Measurements from ENCODE around the gene DCXR.

The DCXR gene

GRCh38 chr17:82001571-82002056 lies 35.9 kb downstream of the DCXR start:
- Mint-ChIP-seq H3K9me3 (no peaks in the 10 kb centered on the region), H3K27ac (no peak overlapping the region), H3K4me1 (ENCODE audit: low read depth) (peaks cover 2% of the 10 kb centered on the region), H3K27me3 (no peaks in the 10 kb centered on the region), H3K36me3 (ENCODE audit: low read depth) (peaks cover 9% of the 10 kb centered on the region), H3K4me3 (no peak overlapping the region)
- no peak for DNase-seq

- no peaks in the 10 kb centered on the region for H3K9me3 Mint-ChIP-seq
- H3K27me3 Mint-ChIP-seq, result no peaks in the 10 kb centered on the region
- H3K4me1 Mint-ChIP-seq (ENCODE audit: low read depth), result peaks cover 2% of the 10 kb centered on the region
- DNase-seq, result no peak
- H3K4me3 Mint-ChIP-seq, result no peak overlapping the region
- no peak overlapping the region for H3K27ac Mint-ChIP-seq
- H3K36me3 Mint-ChIP-seq (ENCODE audit: low read depth), result peaks cover 12% of the 10 kb centered on the region
Measured at GRCh38 chr17:82000803-82001570, 36.5 kb downstream of the DCXR start.

GRCh38 chr17:81999976-82000802 lies 37.3 kb downstream of the DCXR start:
- H3K27me3 Mint-ChIP-seq, result no peaks in the 10 kb centered on the region
- DNase-seq, result no peak
- no peaks in the 10 kb centered on the region for H3K9me3 Mint-ChIP-seq
- H3K4me1 Mint-ChIP-seq (ENCODE audit: low read depth), result peaks cover 2% of the 10 kb centered on the region
- H3K27ac Mint-ChIP-seq, result no peak overlapping the region
- H3K4me3 Mint-ChIP-seq, result no peak overlapping the region
- H3K36me3 Mint-ChIP-seq (ENCODE audit: low read depth), result peaks cover 14% of the 10 kb centered on the region

GRCh38 chr17:81999587-81999975 lies 37.9 kb downstream of the DCXR start:
- H3K9me3 Mint-ChIP-seq, result no peaks in the 10 kb centered on the region
- peaks cover 17% of the 10 kb centered on the region for H3K36me3 Mint-ChIP-seq (ENCODE audit: low read depth)
- no peak for DNase-seq
- H3K27ac Mint-ChIP-seq, result no peak overlapping the region
- H3K4me3 Mint-ChIP-seq, result no peak overlapping the region
- H3K4me1 Mint-ChIP-seq (ENCODE audit: low read depth), result peaks cover 2% of the 10 kb centered on the region
- H3K27me3 Mint-ChIP-seq, result no peaks in the 10 kb centered on the region

GRCh38 chr17:81998691-81999438 lies 38.6 kb downstream of the DCXR start:
- Mint-ChIP-seq H3K27ac (no peak overlapping the region), H3K4me1 (ENCODE audit: low read depth) (peaks cover 2% of the 10 kb centered on the region), H3K4me3 (no peak overlapping the region), H3K9me3 (no peaks in the 10 kb centered on the region), H3K27me3 (no peaks in the 10 kb centered on the region), H3K36me3 (ENCODE audit: low read depth) (peaks cover 17% of the 10 kb centered on the region)
- no peak for DNase-seq

DNA sequence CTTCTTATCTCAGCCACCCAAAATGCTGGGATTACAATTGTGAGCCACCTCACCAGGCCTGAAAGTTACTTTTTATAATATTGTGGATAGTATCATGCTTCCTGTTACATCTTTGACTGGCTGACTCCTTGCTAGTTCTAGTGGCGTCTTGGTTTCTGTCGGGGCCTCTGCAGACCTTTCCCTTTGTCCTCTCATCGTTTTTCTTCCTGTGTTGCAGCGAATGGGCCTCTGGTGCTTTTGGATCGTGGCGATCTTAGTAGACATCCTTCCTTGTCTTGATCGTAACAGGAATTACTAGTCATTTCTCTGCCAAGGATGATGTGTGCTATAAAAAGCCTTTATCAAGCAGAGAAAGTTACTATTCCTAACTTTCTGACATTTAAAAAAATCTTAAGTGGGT lies 39.3 kb downstream of the DCXR start:
- DNase-seq, result no peak
- Mint-ChIP-seq H3K27me3 (no peaks in the 10 kb centered on the region), H3K27ac (no peak overlapping the region), H3K36me3 (ENCODE audit: low read depth) (peaks cover 17% of the 10 kb centered on the region), H3K4me1 (ENCODE audit: low read depth) (no peaks in the 10 kb centered on the region), H3K4me3 (no peak overlapping the region), H3K9me3 (no peaks in the 10 kb centered on the region)

- Mint-ChIP-seq H3K27me3 (no peaks in the 10 kb centered on the region), H3K36me3 (ENCODE audit: low read depth) (peaks cover 17% of the 10 kb centered on the region), H3K27ac (no peak overlapping the region), H3K4me1 (ENCODE audit: low read depth) (no peaks in the 10 kb centered on the region), H3K9me3 (no peaks in the 10 kb centered on the region), H3K4me3 (no peak overlapping the region)
- no peak for DNase-seq
Measured at GRCh38 chr17:81996757-81997441, 40.6 kb downstream of the DCXR start.

GRCh38 chr17:81996232-81996756 lies 41.2 kb downstream of the DCXR start:
- Mint-ChIP-seq H3K4me1 (ENCODE audit: low read depth) (no peaks in the 10 kb centered on the region), H3K27ac (no peak overlapping the region), H3K36me3 (ENCODE audit: low read depth) (peaks cover 17% of the 10 kb centered on the region), H3K27me3 (no peaks in the 10 kb centered on the region), H3K4me3 (no peak overlapping the region), H3K9me3 (no peaks in the 10 kb centered on the region)
- DNase-seq, result no peak

DNA sequence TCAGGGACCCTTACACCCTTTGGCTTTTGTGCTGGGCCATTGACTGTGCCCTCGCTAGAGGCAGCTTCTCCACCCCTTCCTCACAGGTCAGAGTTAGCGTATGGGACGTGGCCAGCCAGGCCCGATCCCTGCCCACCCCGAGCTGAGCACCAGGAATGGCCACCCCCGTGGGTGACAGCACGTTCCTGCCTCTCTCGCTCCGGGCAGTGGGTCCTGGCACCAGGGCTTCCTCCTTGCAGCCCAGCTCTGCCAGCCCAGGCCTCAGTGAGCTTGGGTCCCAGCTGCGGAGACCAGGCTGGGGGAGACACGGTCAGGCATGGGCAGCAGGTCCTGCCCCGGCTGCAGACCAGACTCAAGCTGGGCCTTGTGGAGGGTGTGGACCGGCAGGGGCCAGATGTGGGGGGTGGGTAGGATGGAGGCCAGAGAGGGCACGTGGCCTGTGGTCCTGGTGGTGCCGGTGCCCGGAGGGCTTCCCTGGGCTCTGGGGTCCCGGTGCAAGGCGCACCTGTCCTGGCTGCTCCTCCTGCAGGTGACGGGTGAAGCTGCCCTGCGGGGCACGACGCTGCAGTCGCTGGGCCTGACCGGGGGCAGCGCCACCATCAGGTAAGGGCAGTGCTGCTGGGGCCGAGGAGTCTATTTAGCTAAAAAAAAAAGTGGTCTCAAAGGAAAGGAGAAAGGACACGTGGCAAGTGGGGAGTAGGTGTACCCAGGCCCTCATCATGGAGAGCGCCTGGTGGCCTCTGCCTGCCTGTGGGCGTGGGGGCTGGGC lies 41.9 kb downstream of the DCXR start:
- Mint-ChIP-seq H3K4me3 (no peak overlapping the region), H3K4me1 (ENCODE audit: low read depth) (no peaks in the 10 kb centered on the region), H3K27me3 (no peaks in the 10 kb centered on the region), H3K27ac (no peak overlapping the region), H3K9me3 (no peaks in the 10 kb centered on the region), H3K36me3 (ENCODE audit: low read depth) (peaks cover 19% of the 10 kb centered on the region)
- no peak for DNase-seq

GRCh38 chr17:81994593-81995462 lies 42.7 kb downstream of the DCXR start:
- no peak for DNase-seq
- Mint-ChIP-seq H3K27me3 (no peaks in the 10 kb centered on the region), H3K9me3 (no peaks in the 10 kb centered on the region), H3K27ac (no peak overlapping the region), H3K4me3 (no peak overlapping the region), H3K36me3 (ENCODE audit: low read depth) (peaks cover 19% of the 10 kb centered on the region), H3K4me1 (ENCODE audit: low read depth) (no peaks in the 10 kb centered on the region)

DNA sequence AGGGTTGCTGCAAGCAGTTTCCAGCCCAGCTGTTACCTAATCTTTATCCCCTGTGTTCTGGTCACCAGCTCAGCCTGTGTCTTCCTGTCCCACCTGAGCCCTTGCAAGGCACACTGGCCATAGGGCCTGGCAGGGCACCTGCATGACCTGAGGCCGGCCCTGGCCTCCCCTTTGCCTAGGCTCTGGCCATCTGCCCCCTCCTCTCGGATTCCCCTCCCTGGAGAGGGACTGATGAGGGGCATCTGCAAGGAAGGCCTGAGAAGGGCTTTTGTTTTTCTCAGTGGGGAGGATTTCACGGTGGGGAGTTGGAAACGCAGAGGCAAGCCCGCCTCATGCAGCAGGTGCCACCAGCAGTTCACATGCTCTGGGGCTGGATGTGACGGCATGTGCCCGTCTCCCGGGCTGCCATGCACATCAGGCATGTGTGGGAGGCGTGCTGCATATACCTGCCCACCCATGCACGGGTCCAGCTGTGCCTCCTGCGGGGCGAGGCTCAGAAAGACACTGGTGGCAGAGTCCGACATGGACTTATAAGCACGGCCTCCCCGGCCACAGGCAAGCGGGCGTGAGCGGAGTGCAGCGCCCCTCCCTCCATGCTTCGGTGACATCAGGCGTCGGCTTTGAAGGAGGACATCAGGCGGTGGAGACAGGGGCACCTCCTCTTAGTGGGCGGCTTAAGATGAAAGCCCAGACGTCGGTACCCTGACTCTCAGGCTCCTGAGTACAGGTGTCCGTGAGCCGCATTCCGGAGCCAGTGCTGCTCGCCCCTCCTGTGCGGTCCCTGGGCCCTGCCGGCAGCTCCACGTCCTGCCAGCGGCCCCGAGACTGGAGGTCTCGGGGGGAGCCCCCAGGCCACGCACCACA lies 43.5 kb downstream of the DCXR start:
- Mint-ChIP-seq H3K9me3 (no peaks in the 10 kb centered on the region), H3K36me3 (ENCODE audit: low read depth) (peaks cover 21% of the 10 kb centered on the region), H3K27ac (no peak overlapping the region), H3K4me1 (ENCODE audit: low read depth) (peaks cover 3% of the 10 kb centered on the region), H3K27me3 (no peaks in the 10 kb centered on the region), H3K4me3 (no peak overlapping the region)
- no peak for DNase-seq

Measured in activated T-cell treated with anti-CD3 and anti-CD28 coated beads, Interleukin-2, amount 50 U/mL, for 24 hours (primary cell).